ENCODE data around the gene GRM4.

GRM4 gene

DNA sequence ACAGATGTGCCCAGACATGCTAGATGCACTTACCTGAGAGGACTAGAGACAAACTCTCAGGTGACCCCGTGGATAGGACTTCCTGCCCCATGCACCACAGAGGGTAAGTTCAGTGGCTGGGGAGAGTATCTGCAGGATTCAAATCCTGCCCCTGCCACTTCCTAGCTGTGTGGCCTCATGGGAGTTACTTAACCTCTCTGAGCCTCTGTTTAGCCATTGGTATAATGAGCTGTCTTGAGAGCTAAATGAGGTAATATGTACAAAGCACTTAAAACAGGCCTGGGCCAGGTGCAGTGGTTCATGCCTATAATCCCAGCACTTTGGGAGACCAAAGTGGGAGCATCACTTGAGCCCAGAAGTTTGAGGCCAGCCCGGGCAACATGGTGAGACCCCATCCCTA, 59.3 kb downstream of the GRM4 start:
- Mint-ChIP-seq H3K36me3 (ENCODE audit: low read depth) (no peaks in the 10 kb centered on the region), H3K27ac (no peak overlapping the region), H3K4me3 (no peak overlapping the region), H3K27me3 (ENCODE audit: low read depth) (peaks cover 4% of the 10 kb centered on the region), H3K9me3 (no peaks in the 10 kb centered on the region), H3K4me1 (peaks cover 4% of the 10 kb centered on the region)
- TF ChIP-seq, protein P1, sequence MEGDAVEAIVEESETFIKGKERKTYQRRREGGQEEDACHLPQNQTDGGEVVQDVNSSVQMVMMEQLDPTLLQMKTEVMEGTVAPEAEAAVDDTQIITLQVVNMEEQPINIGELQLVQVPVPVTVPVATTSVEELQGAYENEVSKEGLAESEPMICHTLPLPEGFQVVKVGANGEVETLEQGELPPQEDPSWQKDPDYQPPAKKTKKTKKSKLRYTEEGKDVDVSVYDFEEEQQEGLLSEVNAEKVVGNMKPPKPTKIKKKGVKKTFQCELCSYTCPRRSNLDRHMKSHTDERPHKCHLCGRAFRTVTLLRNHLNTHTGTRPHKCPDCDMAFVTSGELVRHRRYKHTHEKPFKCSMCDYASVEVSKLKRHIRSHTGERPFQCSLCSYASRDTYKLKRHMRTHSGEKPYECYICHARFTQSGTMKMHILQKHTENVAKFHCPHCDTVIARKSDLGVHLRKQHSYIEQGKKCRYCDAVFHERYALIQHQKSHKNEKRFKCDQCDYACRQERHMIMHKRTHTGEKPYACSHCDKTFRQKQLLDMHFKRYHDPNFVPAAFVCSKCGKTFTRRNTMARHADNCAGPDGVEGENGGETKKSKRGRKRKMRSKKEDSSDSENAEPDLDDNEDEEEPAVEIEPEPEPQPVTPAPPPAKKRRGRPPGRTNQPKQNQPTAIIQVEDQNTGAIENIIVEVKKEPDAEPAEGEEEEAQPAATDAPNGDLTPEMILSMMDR (IDR thresholded peaks at IDR 0.05; ENCODE audit: unreplicated experiment in 3 of 3): no peak

DNA sequence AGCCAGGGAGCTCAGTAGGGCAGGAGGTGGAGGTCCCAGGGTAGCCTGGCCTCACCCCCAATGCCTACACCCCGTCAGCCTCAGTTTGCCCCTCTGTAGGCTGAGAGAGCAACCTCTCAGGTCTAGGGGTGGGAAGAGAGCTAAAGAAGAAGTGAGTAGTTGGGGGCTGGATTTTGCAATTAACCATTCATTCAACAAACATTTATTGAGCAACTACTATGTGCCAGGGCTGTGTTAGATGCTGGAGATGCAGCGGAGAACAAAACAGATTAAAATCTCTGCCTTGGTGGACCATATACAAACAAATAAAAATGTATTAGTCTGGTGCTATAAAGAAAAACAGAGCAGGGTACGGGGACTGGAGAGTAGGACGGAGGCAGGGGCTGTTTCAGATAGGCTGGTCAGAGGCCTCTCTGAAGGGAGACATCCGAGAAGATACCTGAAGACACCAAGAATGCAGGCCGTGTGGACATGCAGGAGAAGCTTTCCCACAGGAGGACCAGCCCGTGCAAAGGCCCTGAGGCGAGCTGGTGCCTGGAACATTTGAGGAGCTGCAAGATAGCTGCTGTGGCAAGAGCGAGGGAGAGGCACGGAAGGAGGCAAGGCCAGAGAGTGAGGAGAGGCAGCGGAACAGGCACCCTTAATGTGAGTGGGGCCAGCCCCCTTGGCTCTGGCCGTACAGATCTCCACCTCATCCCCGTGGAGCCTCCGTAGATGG, 60.3 kb downstream of the GRM4 start:
- Mint-ChIP-seq H3K36me3 (ENCODE audit: low read depth) (no peaks in the 10 kb centered on the region), H3K4me3 (no peak overlapping the region), H3K9me3 (no peaks in the 10 kb centered on the region), H3K27me3 (ENCODE audit: low read depth) (peaks cover 4% of the 10 kb centered on the region), H3K27ac (no peak overlapping the region), H3K4me1 (peaks cover 4% of the 10 kb centered on the region)
- TF ChIP-seq, protein P1 (IDR thresholded peaks at IDR 0.05; ENCODE audit: unreplicated experiment in 3 of 3): no peak

DNA sequence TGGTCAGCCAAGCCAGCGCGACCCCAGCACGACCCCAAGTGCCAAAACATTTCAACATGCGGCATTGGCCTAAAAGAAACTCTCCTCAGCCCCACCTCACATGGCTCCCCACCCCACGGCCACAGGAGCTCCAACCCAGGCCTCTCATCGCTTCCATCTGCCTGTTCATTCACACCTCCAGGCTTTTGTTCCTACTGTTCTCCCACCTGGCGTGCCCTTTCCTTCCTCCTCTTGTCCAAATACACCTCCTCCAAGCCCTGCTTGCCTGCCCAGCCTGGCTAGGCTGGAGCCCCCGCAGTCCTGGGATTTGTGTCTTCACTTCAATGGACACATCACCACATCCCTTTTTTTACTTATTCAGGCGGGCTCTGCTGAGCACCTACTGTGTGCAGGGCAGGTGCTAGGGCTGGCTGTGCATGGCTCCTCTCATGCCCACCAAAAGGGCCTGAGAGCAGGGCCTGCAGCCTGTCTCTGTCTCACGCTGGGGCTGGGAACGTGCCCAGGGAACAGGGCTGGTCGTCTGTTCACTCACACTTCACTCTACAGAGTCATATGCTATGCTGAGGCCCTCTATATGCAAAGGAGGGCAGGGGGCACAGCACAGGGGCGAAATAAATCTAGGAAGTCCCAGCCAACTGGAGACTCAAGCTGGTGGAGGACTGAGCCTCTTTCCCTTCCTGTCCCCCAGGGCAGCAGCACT, 61.1 kb downstream of the GRM4 start:
- H3K27me3 Mint-ChIP-seq (ENCODE audit: low read depth): peaks cover 4% of the 10 kb centered on the region

DNA sequence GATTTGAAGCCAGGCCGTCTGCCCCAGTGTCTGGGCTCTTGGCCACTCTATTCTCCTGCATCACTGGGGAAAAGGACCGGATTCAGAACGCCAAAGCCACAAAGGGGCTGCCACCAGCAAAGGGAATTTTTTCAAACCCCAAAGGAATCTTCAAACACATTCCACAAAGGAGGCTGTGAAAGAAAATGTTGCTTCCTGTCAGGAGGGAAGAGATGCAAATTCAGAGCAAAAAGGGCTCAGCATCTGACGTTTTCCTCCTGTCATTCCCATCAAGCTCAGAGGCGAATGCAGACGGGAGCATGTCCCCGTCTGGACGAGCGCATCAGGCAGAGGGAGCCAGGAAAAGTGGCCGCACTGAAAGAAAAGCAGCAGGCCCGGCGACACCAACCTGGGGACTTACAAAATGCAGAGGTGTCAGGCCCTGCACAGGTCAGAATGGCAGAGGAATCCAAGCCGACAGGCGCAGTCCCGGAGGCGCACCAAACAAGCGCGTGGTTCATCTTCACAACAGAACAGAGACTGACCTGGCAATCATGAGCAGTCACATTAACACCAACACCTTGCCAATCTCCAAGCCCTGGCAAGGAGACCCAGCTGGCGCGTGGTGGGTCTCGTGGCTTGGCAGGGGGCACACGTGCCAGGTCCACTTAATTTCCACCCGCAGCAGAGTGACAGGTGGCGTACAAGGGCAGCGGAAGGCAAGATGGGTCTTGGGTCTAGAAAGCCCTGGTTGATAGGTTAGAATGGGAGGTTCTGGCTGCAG, 62.8 kb downstream of the GRM4 start:
- H3K36me3 Mint-ChIP-seq (ENCODE audit: low read depth): no peaks in the 10 kb centered on the region
- no peak overlapping the region for H3K27ac Mint-ChIP-seq
- H3K27me3 Mint-ChIP-seq (ENCODE audit: low read depth): peaks cover 7% of the 10 kb centered on the region
- TF ChIP-seq, protein P1 (IDR thresholded peaks at IDR 0.05; ENCODE audit: unreplicated experiment in 3 of 3): no peak
- no peaks in the 10 kb centered on the region for H3K9me3 Mint-ChIP-seq
- H3K4me1 Mint-ChIP-seq: peaks cover 4% of the 10 kb centered on the region
- H3K4me3 Mint-ChIP-seq: no peak overlapping the region

More for the DNA sequence above, 61.1 kb downstream of the GRM4 start:
- peak overlapping the region in 1 of 3 experiments; percentile 24 for H3K4me3 Mint-ChIP-seq
- no peaks in the 10 kb centered on the region for H3K9me3 Mint-ChIP-seq
- TF ChIP-seq, protein P1 (IDR thresholded peaks at IDR 0.05; ENCODE audit: unreplicated experiment in 3 of 3): no peak
- H3K36me3 Mint-ChIP-seq (ENCODE audit: low read depth): no peaks in the 10 kb centered on the region
- peaks cover 4% of the 10 kb centered on the region for H3K4me1 Mint-ChIP-seq
- no peak overlapping the region for H3K27ac Mint-ChIP-seq

DNA sequence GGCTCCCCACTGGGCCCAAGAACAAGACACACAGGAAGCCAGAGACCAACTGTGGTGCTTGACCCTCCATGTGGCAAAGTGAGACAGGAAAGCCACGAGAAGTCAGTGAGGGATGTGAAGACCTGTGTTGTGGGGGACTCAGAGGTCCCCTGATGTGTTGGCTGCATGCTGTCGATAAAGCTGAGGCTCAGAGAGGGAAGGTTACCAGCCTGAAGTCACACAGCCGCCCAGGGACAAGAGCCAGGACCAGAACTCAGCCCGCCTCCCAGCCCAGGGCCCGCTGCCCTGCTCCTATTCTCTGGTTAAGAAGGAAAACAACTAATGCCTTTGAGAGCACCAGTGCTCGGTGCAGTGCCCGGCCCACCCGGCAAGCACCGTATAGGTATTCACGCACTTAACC, 63.5 kb downstream of the GRM4 start:
- TF ChIP-seq, protein P1 (IDR thresholded peaks at IDR 0.05; ENCODE audit: unreplicated experiment in 3 of 3): no peak
- Mint-ChIP-seq H3K27ac (no peak overlapping the region), H3K4me1 (peaks cover 4% of the 10 kb centered on the region)

More for the DNA sequence above, 63.5 kb downstream of the GRM4 start:
- Mint-ChIP-seq H3K36me3 (ENCODE audit: low read depth) (no peaks in the 10 kb centered on the region), H3K9me3 (no peaks in the 10 kb centered on the region), H3K27me3 (ENCODE audit: low read depth) (peaks cover 13% of the 10 kb centered on the region), H3K4me3 (no peak overlapping the region)

All from nephron (organoid).